Sigmoid colon (tissue), 7 donors: ENCODE data around the gene DNAJC8. TPM values are rescaled to one million over a fixed set of nuclear protein-coding genes. Genes with fewer than 3 reads are reported as not detected.

ENCODE experiments used
- DNase-seq: peaks from one replicate; pipeline ENCODE4 v3.0.0-alpha.2; 2019
- H3K27ac ChIP-seq, 4 donors: fragments of 200-600 bp; sonication (generic); one replicate each; pipeline ENCODE4 v1.5.1; 2016 to 2019; ENCODE audit warnings: mild to moderate bottlenecking in 1 of 4
- H3K27me3 ChIP-seq, 3 donors: fragments of 200-600 bp; sonication (generic); one replicate each; pipeline ENCODE4 v1.5.1; 2019; ENCODE audit warnings: mild to moderate bottlenecking in 1 of 3
- H3K36me3 ChIP-seq, 4 donors: fragments of 200-600 bp; sonication (generic); one replicate each; pipeline ENCODE4 v1.5.1; 2016 to 2019
- H3K4me1 ChIP-seq, 4 donors: fragments of 200-600 bp; sonication (generic); one replicate each; pipeline ENCODE4 v1.5.1; 2017 to 2019
- H3K4me3 ChIP-seq, 4 donors: fragments of 200-600 bp; sonication (generic); one replicate each; pipeline ENCODE4 v1.5.1; 2017 to 2019; ENCODE audit warnings: mild to moderate bottlenecking in 2 of 4, moderate library complexity in 1 of 4
- H3K9me3 ChIP-seq, 4 donors: fragments of 200-600 bp in 3 of 4; sonication (generic) in 3 of 4; one replicate each; pipeline versions ENCODE4 v1.5.1 to v1.6.1; 2013 to 2019
- CTCF ChIP-seq, 4 experiments: fragments of 450-650 bp in 3 of 4; fragments of 200-600 bp in 1 of 4; IDR thresholded peaks; one replicate each; pipeline ENCODE4 v1.5.1; 2016 to 2019; ENCODE audit warnings: antibody characterized with exemption in 4 of 4, mild to moderate bottlenecking in 3 of 4, moderate library complexity in 2 of 4
- EP300 ChIP-seq, 4 donors: sonication (generic); formaldehyde crosslinking; IDR thresholded peaks; one replicate each; pipeline ENCODE4 v1.6.1; 2017; ENCODE audit warnings: antibody characterized with exemption in 4 of 4
- POLR2A ChIP-seq, 2 donors: fragments of 450-650 bp; IDR thresholded peaks; one replicate each; pipeline ENCODE4 v1.6.1; 2016; ENCODE audit warnings: antibody characterized with exemption in 2 of 2, mild to moderate bottlenecking in 2 of 2, moderate library complexity in 2 of 2
- POLR2AphosphoS5 ChIP-seq, 4 donors: sonication (generic); formaldehyde crosslinking; IDR thresholded peaks; one replicate each; pipeline ENCODE4 v1.6.1; 2017; ENCODE audit warnings: antibody characterized with exemption in 4 of 4
- WGBS, 2 donors: extraction: QIAGEN DNeasy Blood & Tissue Kit; methylation state at CpG; one replicate each; pipeline ENCODE4 v1.1.7; 2013; 5-methylcytosine and 5-hydroxymethylcytosine counted together
- intact Hi-C: fragments of 100-400 bp; cut with DNase I; formaldehyde crosslinking; loops from one replicate; pipeline ENCODE4 v1.15.1; 2023
- polyA plus RNA-seq, 3 donors: library from polyadenylated mRNA; stranded (reverse); fragments of 200-250 nt; gene quantifications; one replicate each; pipeline ENCODE4 v1.2.3, GENCODE V29; 2013
- total RNA-seq, 4 donors: library from RNA; depleted of rRNA; stranded (reverse); fragments of >200 nt; gene quantifications; one replicate each; pipeline ENCODE4 v1.1.0, GENCODE V29; 2016
- donor health status: healthy with polysubstance abuse.
- donor health status: Bipolar disorder and iron deficiency.
- donor health status: healthy.

DNAJC8 gene
- total and polyA plus RNA-seq, 7 donors = 64.5 to 94.3 (median 87.8) TPM

GRCh38 chr1:28190337-28190979 is 42.4 kb downstream of the DNAJC8 start:
- H3K9me3 ChIP-seq = no peaks in the 10 kb centered on the region
- DNase-seq = no peak
- H3K27me3 ChIP-seq = no peaks in the 10 kb centered on the region
- 55 to 61% methylated on average over 3 of the region's 3 CpGs for WGBS, 2 donors
- H3K4me3 ChIP-seq = no peak overlapping the region
- no peaks in the 10 kb centered on the region for H3K4me1 ChIP-seq
- no peaks in the 10 kb centered on the region for H3K36me3 ChIP-seq
- H3K27ac ChIP-seq = no peak overlapping the region
- TF ChIP-seq POLR2AphosphoS5 (IDR thresholded peaks at IDR 0.05) (no peak), POLR2A (IDR thresholded peaks at IDR 0.05) (no peak), CTCF (IDR thresholded peaks at IDR 0.05) (no peak), EP300 (IDR thresholded peaks at IDR 0.05) (no peak)
- intact Hi-C loops = no loop called here

GRCh38 chr1:28185071-28185470 is 47.8 kb downstream of the DNAJC8 start:
- no peak for TF ChIP-seq CTCF (IDR thresholded peaks at IDR 0.05)
- no peak for TF ChIP-seq POLR2AphosphoS5 (IDR thresholded peaks at IDR 0.05)
- no peak for TF ChIP-seq POLR2A (IDR thresholded peaks at IDR 0.05)
- TF ChIP-seq EP300 (IDR thresholded peaks at IDR 0.05) = no peak
- H3K27ac ChIP-seq = no peak overlapping the region
- no peaks in the 10 kb centered on the region for H3K9me3 ChIP-seq
- no peaks in the 10 kb centered on the region for H3K27me3 ChIP-seq
- no peaks in the 10 kb centered on the region for H3K36me3 ChIP-seq
- peak; percentile 2 for DNase-seq
- intact Hi-C loops = no loop called here
- H3K4me1 ChIP-seq = no peaks in the 10 kb centered on the region
- 75 to 91% methylated on average over 1 of the region's 1 CpG for WGBS, 2 donors
- no peak overlapping the region for H3K4me3 ChIP-seq

- intact Hi-C loops = no loop called here
- TF ChIP-seq POLR2A (IDR thresholded peaks at IDR 0.05) (no peak), POLR2AphosphoS5 (IDR thresholded peaks at IDR 0.05) (no peak), CTCF (IDR thresholded peaks at IDR 0.05) (no peak), EP300 (IDR thresholded peaks at IDR 0.05) (no peak)
- Histone ChIP-seq H3K27me3 (no peaks in the 10 kb centered on the region), H3K9me3 (no peaks in the 10 kb centered on the region), H3K4me3 (no peak overlapping the region), H3K36me3 (no peaks in the 10 kb centered on the region), H3K27ac (no peak overlapping the region), H3K4me1 (no peaks in the 10 kb centered on the region)
- 39 to 48% methylated on average over 12 of the region's 12 CpGs for WGBS, 2 donors
- no peak for DNase-seq
Measured at GRCh38 chr1:28180306-28181305, 52.2 kb downstream of the DNAJC8 start.

GRCh38 chr1:28178690-28179485 is 53.9 kb downstream of the DNAJC8 start:
- Histone ChIP-seq H3K27ac (no peak overlapping the region), H3K4me1 (no peaks in the 10 kb centered on the region), H3K36me3 (no peaks in the 10 kb centered on the region), H3K4me3 (no peak overlapping the region), H3K27me3 (no peaks in the 10 kb centered on the region), H3K9me3 (no peaks in the 10 kb centered on the region)
- 94 to 96% methylated on average over 15 of the region's 15 CpGs for WGBS, 2 donors
- DNase-seq = no peak
- intact Hi-C loops = no loop called here
- no peak for TF ChIP-seq CTCF (IDR thresholded peaks at IDR 0.05)
- no peak for TF ChIP-seq POLR2A (IDR thresholded peaks at IDR 0.05)
- no peak for TF ChIP-seq EP300 (IDR thresholded peaks at IDR 0.05)
- TF ChIP-seq POLR2AphosphoS5 (IDR thresholded peaks at IDR 0.05) = no peak
